Measurements from ENCODE around the gene CDK2. TPM values are rescaled to one million over a fixed set of nuclear protein-coding genes. Genes with fewer than 3 reads are reported as not detected.
A peak's percentile ranks its signal among the peaks of the same experiment; 100 is the strongest.
"Not testable (repeated sequence)": the region's sequence is repeated elsewhere in the genome, so short reads cannot be mapped to it uniquely, and the experiment has no call there.

CDK2 gene
- total RNA-seq, result 10 to 100 TPM; 10.4 to 19.7 TPM
- long read RNA-seq, transcript CDK2-201 (7 exons, 2,296 nt), result major isoform, 18 of 25 reads
- long read RNA-seq, partial matches to known transcripts, result 2 of 25 reads
- long read RNA-seq, other reads (novel, unspliced or antisense), result 2 of 25 reads

GRCh38 chr12:55966408-55967281 is at the start of gene CDK2:
Gene CDK2, plus strand, starts transcription at chr12:55966830. Its CDS starts 179 bp downstream, at chr12:55967009.
- DNase-seq (peak; percentile 94 to 98), ATAC-seq (peak; percentile 98)
- intact Hi-C loops (cut with DNase I, micrococcal nuclease), result no loop called here

GRCh38 chr12:55919032-55919431 is 47.6 kb upstream of the CDK2 start:
- ATAC-seq, result peak; percentile 87
- DNase-seq; intact Hi-C loops (cut with DNase I, micrococcal nuclease): not testable (repeated sequence)

DNA sequence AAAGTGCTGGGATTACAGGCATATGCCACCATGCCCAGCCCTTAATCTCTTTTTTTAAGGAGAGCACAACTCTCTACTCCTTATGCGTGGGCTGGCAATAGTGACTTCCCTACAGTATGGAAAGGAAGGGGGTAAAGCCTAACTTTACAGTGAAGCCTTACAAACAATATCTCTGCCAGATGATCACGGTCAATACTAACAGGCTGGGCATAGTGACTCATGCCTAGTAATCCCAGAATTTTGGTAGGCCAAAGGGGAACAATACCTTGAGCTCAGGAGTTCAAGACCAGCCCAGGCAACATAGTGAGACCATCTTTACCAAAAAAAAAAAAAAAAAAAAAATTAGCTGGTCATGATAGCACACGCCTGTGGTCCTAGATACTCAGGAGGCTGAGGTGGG is 44.5 kb upstream of the CDK2 start:
- no peak for ATAC-seq
- intact Hi-C loops (cut with DNase I, micrococcal nuclease), result loop anchor here in 1 of 2 donors (10.0 kb wide), 1 partner anchor 97 kb away; the partner anchor contains the start of gene DNAJC14
- DNase-seq, result no peak

GRCh38 chr12:55923648-55924047 is 43.0 kb upstream of the CDK2 start:
- not testable (repeated sequence) for DNase-seq, ATAC-seq
- intact Hi-C loops (cut with DNase I, micrococcal nuclease), result loop anchor here in 1 of 2 donors (10.0 kb wide), 1 partner anchor 99 kb away; the partner anchor contains the start of gene DNAJC14

DNA sequence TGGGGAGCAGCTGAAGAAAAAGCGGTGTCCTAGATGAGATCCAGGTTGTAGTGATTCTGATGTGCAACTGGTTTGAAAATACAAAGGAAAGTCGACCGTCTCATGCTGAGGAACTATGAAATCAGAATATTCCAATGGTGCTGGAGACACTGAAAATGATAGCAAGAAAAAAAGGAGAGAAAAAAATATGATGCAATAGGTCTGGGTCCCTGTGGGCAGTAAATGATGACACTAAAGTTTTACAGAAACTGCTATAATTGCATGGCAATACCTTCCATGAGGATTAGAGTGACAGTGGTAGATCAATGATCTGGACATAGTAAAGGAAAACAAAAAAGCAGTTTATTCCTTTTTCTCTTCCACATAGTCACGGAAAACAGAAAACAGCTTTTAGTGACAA is 41.3 kb upstream of the CDK2 start:
- DNase-seq (no peak), ATAC-seq (no peak)
- intact Hi-C loops (cut with DNase I, micrococcal nuclease), result loop anchor here in 1 of 2 donors (10.0 kb wide), 1 partner anchor 101 kb away; the partner anchor contains the start of gene DNAJC14

DNA sequence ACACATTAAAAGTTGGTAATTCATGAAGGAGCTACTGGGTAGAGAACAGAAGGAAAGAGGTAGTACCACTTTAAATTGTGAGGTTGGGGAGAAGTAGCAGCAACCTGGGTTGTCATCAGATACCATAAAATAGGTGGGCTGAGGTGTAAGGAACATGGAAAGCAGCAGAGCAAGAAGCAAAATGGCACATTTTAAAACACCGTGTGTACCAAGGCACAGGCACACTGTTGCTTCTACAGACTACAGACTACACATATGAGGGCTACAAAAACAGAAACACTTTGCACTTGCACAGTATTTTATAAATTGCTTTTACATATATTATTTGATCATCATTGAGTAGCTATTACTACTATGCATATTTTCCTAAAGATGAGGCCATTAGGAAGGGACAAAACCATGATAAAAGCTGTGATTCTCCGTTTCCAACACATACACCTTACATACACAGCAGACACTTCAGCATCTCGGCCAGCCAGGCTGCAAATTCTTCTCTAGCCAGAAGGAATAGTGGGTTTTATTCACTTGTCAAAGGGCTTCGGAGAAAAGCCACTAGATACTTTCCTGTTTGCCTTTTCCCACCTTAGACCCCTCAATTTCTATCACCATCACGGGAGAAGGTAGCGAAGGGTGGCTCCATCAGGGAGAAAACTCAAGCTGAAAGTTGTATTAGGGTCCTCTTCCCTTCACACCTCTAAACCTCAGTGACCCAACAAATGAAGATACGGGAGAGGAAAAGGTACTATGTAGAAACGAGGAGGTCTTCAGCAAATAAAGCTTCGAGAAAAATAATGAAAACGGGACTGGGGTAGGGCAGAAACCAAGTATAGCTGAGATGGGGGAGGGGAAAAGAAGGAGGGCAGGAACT is 40.5 kb upstream of the CDK2 start:
- ATAC-seq (no peak), DNase-seq (no peak)
- intact Hi-C loops (cut with DNase I, micrococcal nuclease), result loop anchor here in 1 of 2 donors (10.0 kb wide), 1 partner anchor 101 kb away; the partner anchor contains the start of gene DNAJC14

DNA sequence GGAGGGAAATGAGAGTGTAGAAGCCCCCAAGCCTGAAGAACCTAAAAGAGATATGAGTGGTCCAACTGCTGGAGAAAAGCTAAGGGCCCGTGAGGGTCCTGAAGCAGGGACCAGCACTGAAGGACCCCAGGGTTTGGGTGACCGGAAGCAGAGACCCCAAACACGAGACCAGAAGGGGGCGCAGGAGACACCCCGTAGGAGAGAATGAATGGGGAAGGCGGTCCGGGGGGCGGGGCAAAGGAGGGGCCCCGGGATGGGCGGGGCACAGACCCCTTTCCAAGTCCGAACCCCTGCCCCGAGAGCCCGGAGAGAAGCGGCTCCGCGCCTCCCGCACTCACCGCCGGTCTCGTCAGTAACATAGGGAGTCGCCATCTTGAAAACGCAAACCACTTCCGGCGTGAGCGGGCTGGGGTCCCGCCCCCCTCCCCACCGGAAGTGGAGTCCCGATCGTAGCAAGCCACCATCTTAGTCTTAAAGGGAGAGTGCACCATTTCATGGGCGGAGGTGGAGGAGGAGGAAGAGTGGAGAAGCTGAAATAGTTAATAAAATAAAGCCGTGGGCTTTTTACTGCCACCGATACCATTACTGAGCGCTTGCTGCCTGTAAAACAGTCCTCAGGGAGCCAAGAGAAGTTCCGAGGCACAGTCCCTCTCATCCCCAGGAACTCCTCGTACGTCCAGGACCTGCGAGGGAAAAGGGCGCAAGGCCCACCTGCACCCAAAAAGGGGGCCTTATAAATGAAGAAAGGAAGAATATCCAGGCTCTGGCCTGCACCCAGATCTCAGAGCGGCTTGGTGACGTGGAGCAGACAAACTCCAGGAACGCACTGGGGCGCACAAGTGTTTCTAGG is 39.7 kb upstream of the CDK2 start:
- peak; percentile 87 to 96 for DNase-seq
- intact Hi-C loops (cut with DNase I, micrococcal nuclease), result loop anchor here in 1 of 2 donors (10.0 kb wide), 1 partner anchor 102 kb away; the partner anchor contains the start of gene DNAJC14
- peak; percentile 63 for ATAC-seq

- DNase-seq (peak; percentile 91 to 95), ATAC-seq (peak; percentile 47)
- intact Hi-C loops (cut with DNase I, micrococcal nuclease), result loop anchor here in 1 of 2 donors (10.0 kb wide), 1 partner anchor 103 kb away; the partner anchor contains the start of gene DNAJC14
These were observed 38.8 kb upstream of the CDK2 start, which contains the start of gene PYM1 for GRCh38 chr12:55927588-55928502. Gene PYM1, minus strand, starts transcription at chr12:55927894. Its CDS starts 133 bp downstream, at chr12:55927761.

GRCh38 chr12:55929306-55929791 is 37.3 kb upstream of the CDK2 start:
- peak; percentile 47 to 66 for DNase-seq
- intact Hi-C loops (cut with DNase I, micrococcal nuclease), result loop anchor here in 1 of 2 donors (10.0 kb wide), 1 partner anchor 105 kb away; the partner anchor contains the start of gene DNAJC14

GRCh38 chr12:55930771-55931316 is 35.8 kb upstream of the CDK2 start, which contains the start of gene DGKA:
Gene DGKA, plus strand, starts transcription at chr12:55931162. Its CDS starts 5,342 bp downstream, at chr12:55936504.
- DNase-seq (peak; percentile 67 to 76), ATAC-seq (peak; percentile 30)
- intact Hi-C loops (cut with DNase I, micrococcal nuclease), result loop anchor here in 1 of 2 donors (5.0 kb wide), 1 partner anchor 41 kb away; the partner anchor contains the start of gene RAB5B

More at GRCh38 chr12:55929306-55929791, 37.3 kb upstream of the CDK2 start:
- ATAC-seq, result no peak

GRCh38 chr12:55931317-55931779 is 35.3 kb upstream of the CDK2 start:
- DNase-seq (peak; percentile 42 to 56), ATAC-seq (peak; percentile 49)
- intact Hi-C loops (cut with DNase I, micrococcal nuclease), result loop anchor here in 1 of 2 donors (5.0 kb wide), 1 partner anchor 41 kb away; the partner anchor contains the start of gene RAB5B

GRCh38 chr12:55931780-55932550 is 34.7 kb upstream of the CDK2 start:
- ATAC-seq, result peak; percentile 39
- peak; percentile 68 to 77 for DNase-seq
- intact Hi-C loops (cut with DNase I, micrococcal nuclease), result loop anchor here in 1 of 2 donors (5.0 kb wide), 1 partner anchor 40 kb away; the partner anchor contains the start of gene RAB5B

DNA sequence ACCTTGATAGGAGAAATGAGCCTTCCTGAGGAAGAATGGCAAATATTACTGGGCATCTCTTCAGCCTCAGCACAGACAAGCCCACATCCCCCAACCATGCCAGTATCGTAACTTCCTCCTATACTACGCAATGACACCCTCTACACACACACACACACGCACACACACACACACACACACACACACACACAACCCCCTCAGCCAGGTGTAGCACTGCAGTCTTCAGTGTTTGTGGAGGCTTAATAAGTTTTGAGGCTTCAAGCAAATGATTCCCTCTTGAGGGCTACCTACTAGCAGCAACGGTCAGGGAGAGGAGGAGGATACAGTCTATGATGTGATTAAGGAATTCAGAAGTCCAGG is 34.1 kb upstream of the CDK2 start:
- intact Hi-C loops (cut with DNase I, micrococcal nuclease), result loop anchor here in 1 of 2 donors (5.0 kb wide), 1 partner anchor 40 kb away; the partner anchor contains the start of gene RAB5B
- DNase-seq, result peak; percentile 52 to 55
- peak; percentile 31 for ATAC-seq

GRCh38 chr12:55933169-55933798 is 33.3 kb upstream of the CDK2 start:
- peak; percentile 47 to 65 for DNase-seq
- intact Hi-C loops (cut with DNase I, micrococcal nuclease), result loop anchor here in 1 of 2 donors (5.0 kb wide), 1 partner anchor 39 kb away; the partner anchor contains the start of gene RAB5B
- peak; percentile 44 for ATAC-seq
